GM18951 (cell line): ENCODE measurements around the gene GATAD2B.
"Not testable (repeated sequence)": the region's sequence is repeated elsewhere in the genome, so short reads cannot be mapped to it uniquely, and the experiment has no call there.

ENCODE experiments used
- POLR2A ChIP-seq: IDR thresholded peaks from 4 replicates; pipeline ENCODE4 v1.6.1; 2011; ENCODE audit warnings: mild to moderate bottlenecking; ENCODE audit not compliant: insufficient read length, insufficient read depth; ENCODE audit errors: extremely low read depth
- in situ Hi-C: fragments of 300-500 bp; cut with MboI; formaldehyde crosslinking; loops from one replicate; pipeline ENCODE4 v1.12.0; 2022; ENCODE audit warnings: low sequenced_read_pairs, mixed read lengths, inconsistent platforms; ENCODE audit not compliant: unreplicated experiment

The GATAD2B gene

GRCh38 chr1:153786038-153786790 lies 136.6 kb downstream of the GATAD2B start:
- no peak for TF ChIP-seq POLR2A
- in situ Hi-C loops, result no loop called here

DNA sequence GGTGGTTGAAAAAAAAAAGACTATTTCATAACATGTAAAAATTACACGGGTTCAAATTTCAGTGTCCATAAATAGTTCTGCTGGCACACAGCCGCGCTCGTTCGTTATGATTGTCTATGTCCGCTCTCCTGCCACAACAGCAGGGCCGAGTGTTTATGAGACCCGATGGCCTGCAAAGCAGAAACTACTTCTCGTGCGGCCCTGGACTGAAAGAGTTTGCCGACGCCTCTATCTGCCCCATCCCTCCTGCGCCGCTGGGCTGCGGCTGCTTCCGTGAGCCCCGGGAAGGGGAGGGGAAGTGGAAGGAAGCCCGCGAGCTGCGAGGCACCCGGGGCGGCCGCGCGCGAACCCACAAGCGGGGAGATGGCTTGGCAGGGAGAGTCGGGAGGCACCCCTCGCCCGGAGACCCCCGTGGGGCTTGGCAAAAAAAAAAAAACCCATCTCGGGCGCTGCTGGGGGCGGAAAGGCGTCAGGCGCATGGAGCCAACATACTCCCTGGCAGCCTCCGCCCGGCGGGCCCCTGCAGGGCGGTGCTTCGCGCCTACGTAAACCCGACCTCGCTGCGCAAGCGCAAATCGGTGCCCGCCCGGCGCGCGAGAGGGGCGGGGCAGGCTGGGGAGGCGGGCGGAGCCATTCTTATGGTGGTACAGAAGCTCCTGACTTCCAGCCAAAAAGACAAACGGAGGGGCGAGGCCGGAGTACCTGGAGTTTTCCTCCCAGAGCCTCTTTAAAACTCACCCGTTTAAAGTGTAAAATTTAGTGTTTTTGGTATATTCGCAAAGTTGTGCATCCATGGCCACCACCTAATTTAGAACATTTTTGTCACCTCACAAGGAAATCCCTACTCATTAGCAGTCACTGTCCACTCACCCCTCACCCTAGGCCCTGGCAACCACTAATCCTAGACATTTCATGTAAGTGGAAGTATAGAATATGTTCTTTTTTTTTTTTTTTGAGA lies 139.3 kb downstream of the GATAD2B start:
- in situ Hi-C loops, result no loop called here
- TF ChIP-seq POLR2A, result peak; percentile 95

- in situ Hi-C loops, result not testable (repeated sequence)
Observed at GRCh38 chr1:153782648-153783047, 140.1 kb downstream of the GATAD2B start.

GRCh38 chr1:153780551-153780950 lies 142.2 kb downstream of the GATAD2B start:
- in situ Hi-C loops, result no loop called here
- no peak for TF ChIP-seq POLR2A

DNA sequence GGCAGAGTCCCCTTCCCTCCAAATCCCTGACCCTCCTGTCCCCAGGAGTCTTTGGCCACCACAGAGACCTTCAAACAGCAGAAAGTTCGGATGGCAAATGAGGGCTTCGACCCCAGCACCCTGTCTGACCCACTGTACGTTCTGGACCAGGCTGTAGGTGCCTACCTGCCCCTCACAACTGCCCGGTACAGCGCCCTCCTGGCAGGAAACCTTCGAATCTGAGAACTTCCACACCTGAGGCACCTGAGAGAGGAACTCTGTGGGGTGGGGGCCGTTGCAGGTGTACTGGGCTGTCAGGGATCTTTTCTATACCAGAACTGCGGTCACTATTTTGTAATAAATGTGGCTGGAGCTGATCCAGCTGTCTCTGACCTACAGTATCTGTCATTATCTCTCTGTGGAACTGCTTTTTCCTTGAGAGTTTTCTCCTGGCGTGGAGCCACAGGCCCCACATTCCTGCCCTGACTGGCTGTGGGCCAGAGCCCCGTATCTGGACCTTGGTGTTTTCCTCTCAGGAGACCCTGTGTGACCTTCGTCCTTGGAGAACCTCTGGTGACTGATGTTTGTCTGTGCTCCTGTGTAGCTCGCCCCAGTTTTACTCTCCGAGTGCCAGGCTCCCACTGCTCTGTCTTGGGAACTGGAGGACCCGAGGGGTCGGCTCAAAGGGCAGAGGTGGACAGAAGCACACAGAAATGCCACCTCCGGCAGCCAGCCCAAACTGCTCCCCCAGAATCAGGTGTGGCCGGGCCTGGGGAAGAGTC lies 142.8 kb downstream of the GATAD2B start:
- TF ChIP-seq POLR2A, result no peak
- in situ Hi-C loops, result no loop called here

- in situ Hi-C loops, result no loop called here
- no peak for TF ChIP-seq POLR2A
Observed at GRCh38 chr1:153778824-153779519, 143.8 kb downstream of the GATAD2B start.

GRCh38 chr1:153778051-153778823 lies 144.5 kb downstream of the GATAD2B start:
- TF ChIP-seq POLR2A, result no peak
- in situ Hi-C loops, result no loop called here

- in situ Hi-C loops, result no loop called here
- no peak for TF ChIP-seq POLR2A
Observed at GRCh38 chr1:153777648-153778047, 145.1 kb downstream of the GATAD2B start.

- in situ Hi-C loops, result no loop called here
- no peak for TF ChIP-seq POLR2A
Observed at GRCh38 chr1:153776845-153777370, 145.9 kb downstream of the GATAD2B start.

DNA sequence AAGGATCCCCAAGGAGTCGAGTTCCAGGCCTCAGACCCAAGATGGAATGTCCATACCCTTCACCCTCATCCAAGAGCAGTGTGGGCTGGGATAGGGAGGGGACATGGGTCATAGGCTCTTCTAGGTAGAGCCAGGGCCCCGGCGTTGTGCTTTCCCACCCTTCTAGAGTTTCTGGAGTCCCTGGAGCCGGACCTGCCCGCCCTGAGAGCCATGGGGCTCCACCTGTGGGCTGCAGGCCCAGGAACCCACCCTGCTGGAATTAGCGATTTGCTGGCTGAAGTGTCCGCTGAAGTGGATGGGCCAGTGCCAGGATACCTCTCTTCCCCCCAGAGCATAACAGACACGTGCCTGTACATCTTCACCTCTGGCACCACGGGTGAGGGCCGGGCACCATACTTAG lies 146.4 kb downstream of the GATAD2B start:
- no peak for TF ChIP-seq POLR2A
- in situ Hi-C loops, result no loop called here

DNA sequence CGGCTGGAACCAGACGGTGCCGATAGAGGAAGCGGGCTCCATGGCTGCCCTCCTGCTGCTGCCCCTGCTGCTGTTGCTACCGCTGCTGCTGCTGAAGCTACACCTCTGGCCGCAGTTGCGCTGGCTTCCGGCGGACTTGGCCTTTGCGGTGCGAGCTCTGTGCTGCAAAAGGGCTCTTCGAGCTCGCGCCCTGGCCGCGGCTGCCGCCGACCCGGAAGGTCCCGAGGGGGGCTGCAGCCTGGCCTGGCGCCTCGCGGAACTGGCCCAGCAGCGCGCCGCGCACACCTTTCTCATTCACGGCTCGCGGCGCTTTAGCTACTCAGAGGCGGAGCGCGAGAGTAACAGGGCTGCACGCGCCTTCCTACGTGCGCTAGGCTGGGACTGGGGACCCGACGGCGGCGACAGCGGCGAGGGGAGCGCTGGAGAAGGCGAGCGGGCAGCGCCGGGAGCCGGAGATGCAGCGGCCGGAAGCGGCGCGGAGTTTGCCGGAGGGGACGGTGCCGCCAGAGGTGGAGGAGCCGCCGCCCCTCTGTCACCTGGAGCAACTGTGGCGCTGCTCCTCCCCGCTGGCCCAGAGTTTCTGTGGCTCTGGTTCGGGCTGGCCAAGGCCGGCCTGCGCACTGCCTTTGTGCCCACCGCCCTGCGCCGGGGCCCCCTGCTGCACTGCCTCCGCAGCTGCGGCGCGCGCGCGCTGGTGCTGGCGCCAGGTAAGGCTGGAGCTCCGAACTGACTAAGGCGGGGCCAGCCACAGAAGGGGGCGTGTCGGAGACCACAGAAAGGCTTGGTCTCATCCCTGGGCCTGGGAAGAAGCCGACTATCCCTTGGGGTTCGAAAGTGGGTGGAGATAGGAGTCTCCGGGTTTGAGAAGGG lies 147.1 kb downstream of the GATAD2B start:
- in situ Hi-C loops, result no loop called here
- TF ChIP-seq POLR2A, result peak; percentile 51
